ENCODE results near the gene ASB4. TPM values are rescaled to one million over a fixed set of nuclear protein-coding genes. Genes with fewer than 3 reads are reported as not detected.

Gene ASB4
- total RNA-seq, 1 experiment from 2014 or later, result not detected

DNA sequence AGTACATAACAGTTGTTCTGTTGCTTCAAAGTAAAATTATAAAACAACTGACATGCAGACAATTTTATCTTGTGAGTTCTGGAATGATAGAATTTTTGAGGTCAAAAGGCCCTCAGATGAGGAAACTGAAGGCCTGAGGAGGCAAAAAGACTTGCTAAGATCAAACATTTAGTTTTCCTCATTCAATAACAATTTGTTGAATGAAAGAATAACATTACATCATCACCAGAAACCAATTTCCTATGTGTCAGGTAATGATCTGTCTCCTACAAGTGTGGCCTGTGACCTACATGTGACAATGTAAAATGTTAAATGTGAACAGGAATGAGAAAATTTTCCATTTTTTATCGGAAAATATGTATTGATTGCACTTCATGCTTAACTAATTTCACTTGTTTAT is 16.6 kb upstream of the ASB4 start:
- no TSS peak for BruUV-seq (replicated peaks)
- Histone ChIP-seq H3K36me3 (ENCODE audit: insufficient read depth, low read length, poor library complexity, severe bottlenecking) (no peaks in the 10 kb centered on the region), H3K9me3 (ENCODE audit: low read depth, low read length, poor library complexity, severe bottlenecking) (no peaks in the 10 kb centered on the region), H3K4me3 (ENCODE audit: low read depth, low read length, poor library complexity, severe bottlenecking) (no peak overlapping the region), H3K4me1 (ENCODE audit: insufficient read depth, low read length, poor library complexity, severe bottlenecking) (peaks cover 36% of the 10 kb centered on the region), H3K27me3 (replicated peaks; ENCODE audit: insufficient read depth, low read depth, low read length, poor library complexity) (no peaks in the 10 kb centered on the region), H3K27ac (ENCODE audit: low read depth, low read length, poor library complexity, severe bottlenecking) (no peak overlapping the region)
- intact Hi-C loops (cut with micrococcal nuclease; ENCODE audit: unreplicated experiment), result no loop called here
- POLR2A ChIA-PET (ENCODE audit: low non-redundant PET), result no interaction called here
- TF ChIP-seq, protein P1, sequence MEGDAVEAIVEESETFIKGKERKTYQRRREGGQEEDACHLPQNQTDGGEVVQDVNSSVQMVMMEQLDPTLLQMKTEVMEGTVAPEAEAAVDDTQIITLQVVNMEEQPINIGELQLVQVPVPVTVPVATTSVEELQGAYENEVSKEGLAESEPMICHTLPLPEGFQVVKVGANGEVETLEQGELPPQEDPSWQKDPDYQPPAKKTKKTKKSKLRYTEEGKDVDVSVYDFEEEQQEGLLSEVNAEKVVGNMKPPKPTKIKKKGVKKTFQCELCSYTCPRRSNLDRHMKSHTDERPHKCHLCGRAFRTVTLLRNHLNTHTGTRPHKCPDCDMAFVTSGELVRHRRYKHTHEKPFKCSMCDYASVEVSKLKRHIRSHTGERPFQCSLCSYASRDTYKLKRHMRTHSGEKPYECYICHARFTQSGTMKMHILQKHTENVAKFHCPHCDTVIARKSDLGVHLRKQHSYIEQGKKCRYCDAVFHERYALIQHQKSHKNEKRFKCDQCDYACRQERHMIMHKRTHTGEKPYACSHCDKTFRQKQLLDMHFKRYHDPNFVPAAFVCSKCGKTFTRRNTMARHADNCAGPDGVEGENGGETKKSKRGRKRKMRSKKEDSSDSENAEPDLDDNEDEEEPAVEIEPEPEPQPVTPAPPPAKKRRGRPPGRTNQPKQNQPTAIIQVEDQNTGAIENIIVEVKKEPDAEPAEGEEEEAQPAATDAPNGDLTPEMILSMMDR (conservative IDR thresholded peaks at IDR 0.05; ENCODE audit: low read depth, low read length), result no peak
- no peak for TF ChIP-seq EZH2 (IDR thresholded peaks at IDR 0.05; ENCODE audit: borderline replicate concordance, low read depth, low read length, poor library complexity, severe bottlenecking)
- DNase-seq (ENCODE audit: low spot score), result no peak
- CTCF ChIA-PET, result no interaction called here

DNA sequence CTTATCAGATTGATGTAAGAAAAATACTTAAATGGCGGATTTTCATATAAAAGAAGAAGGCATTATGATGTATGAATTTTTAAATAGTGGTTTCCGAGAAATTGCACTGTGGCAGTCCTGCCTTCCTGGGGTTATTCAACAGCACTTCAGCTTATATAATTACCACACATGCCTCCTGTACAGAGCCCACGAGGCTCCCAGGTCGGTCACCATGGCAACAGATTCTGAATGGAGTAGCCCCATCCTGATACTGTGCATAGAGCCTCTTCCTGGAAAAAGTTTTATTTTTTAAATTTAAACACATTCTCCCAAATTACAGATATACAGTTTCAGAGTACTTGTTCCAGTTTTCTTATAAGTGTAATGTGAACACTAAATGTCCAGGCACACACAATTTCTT is 15.9 kb upstream of the ASB4 start:
- TF ChIP-seq, protein P1 (conservative IDR thresholded peaks at IDR 0.05; ENCODE audit: low read depth, low read length), result no peak
- TF ChIP-seq EZH2 (IDR thresholded peaks at IDR 0.05; ENCODE audit: borderline replicate concordance, low read depth, low read length, poor library complexity, severe bottlenecking), result no peak
- H3K9me3 ChIP-seq (ENCODE audit: low read depth, low read length, poor library complexity, severe bottlenecking), result no peaks in the 10 kb centered on the region
- intact Hi-C loops (cut with micrococcal nuclease; ENCODE audit: unreplicated experiment), result loop anchor here (10.0 kb wide), 1 partner anchor 815 kb away; the partner anchor contains the start of gene SGCE
- BruUV-seq (replicated peaks), result no TSS peak
- CTCF ChIA-PET, result no interaction called here
- peaks cover 36% of the 10 kb centered on the region for H3K4me1 ChIP-seq (ENCODE audit: insufficient read depth, low read length, poor library complexity, severe bottlenecking)
- H3K4me3 ChIP-seq (ENCODE audit: low read depth, low read length, poor library complexity, severe bottlenecking), result no peak overlapping the region
- POLR2A ChIA-PET (ENCODE audit: low non-redundant PET), result no interaction called here
- H3K27ac ChIP-seq (ENCODE audit: low read depth, low read length, poor library complexity, severe bottlenecking), result peak overlapping the region; percentile 66
- no peaks in the 10 kb centered on the region for H3K27me3 ChIP-seq (replicated peaks; ENCODE audit: insufficient read depth, low read depth, low read length, poor library complexity)
- H3K36me3 ChIP-seq (ENCODE audit: insufficient read depth, low read length, poor library complexity, severe bottlenecking), result no peaks in the 10 kb centered on the region
- DNase-seq (ENCODE audit: low spot score), result peak; percentile 77

DNA sequence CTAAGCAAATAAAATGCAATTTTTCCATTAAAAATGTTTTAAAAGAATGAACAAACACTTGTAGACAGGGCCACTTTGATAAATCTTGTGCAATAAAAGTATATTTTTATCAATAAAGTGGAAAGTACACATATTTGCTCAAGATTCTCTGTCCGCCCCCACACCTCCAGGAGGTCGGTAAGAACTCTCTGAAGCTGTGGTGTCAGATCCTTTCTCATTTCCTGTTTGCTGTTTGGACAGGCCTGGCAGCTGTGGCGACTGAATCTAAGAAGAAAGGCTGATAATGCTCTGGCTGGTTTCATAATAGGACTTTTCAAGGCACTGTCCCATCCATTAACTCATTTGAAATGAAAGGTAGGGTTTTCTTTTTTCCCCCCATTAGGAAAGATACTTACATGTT is 15.3 kb upstream of the ASB4 start:
- Histone ChIP-seq H3K4me1 (ENCODE audit: insufficient read depth, low read length, poor library complexity, severe bottlenecking) (peaks cover 36% of the 10 kb centered on the region), H3K27me3 (replicated peaks; ENCODE audit: insufficient read depth, low read depth, low read length, poor library complexity) (no peaks in the 10 kb centered on the region), H3K27ac (ENCODE audit: low read depth, low read length, poor library complexity, severe bottlenecking) (peak overlapping the region; percentile 66), H3K36me3 (ENCODE audit: insufficient read depth, low read length, poor library complexity, severe bottlenecking) (no peaks in the 10 kb centered on the region), H3K4me3 (ENCODE audit: low read depth, low read length, poor library complexity, severe bottlenecking) (peak overlapping the region; percentile 2), H3K9me3 (ENCODE audit: low read depth, low read length, poor library complexity, severe bottlenecking) (no peaks in the 10 kb centered on the region)
- no TSS peak for BruUV-seq (replicated peaks)
- ChIA-PET POLR2A (ENCODE audit: low non-redundant PET) (no interaction called here), CTCF (no interaction called here)
- peak; percentile 93 for DNase-seq (ENCODE audit: low spot score)
- no peak for TF ChIP-seq EZH2 (IDR thresholded peaks at IDR 0.05; ENCODE audit: borderline replicate concordance, low read depth, low read length, poor library complexity, severe bottlenecking)
- TF ChIP-seq, protein P1 (conservative IDR thresholded peaks at IDR 0.05; ENCODE audit: low read depth, low read length), result no peak
- intact Hi-C loops (cut with micrococcal nuclease; ENCODE audit: unreplicated experiment), result loop anchor here (10.0 kb wide), 1 partner anchor 816 kb away; the partner anchor contains the start of gene SGCE

Measured in A673 (cell line).